ENCODE measurements around the gene DPYD. TPM values are rescaled to one million over a fixed set of nuclear protein-coding genes. Genes with fewer than 3 reads are reported as not detected.

The DPYD gene
- polyA plus RNA-seq, 4 donors: 11.9 to 31.8 (median 26.0) TPM

DNA sequence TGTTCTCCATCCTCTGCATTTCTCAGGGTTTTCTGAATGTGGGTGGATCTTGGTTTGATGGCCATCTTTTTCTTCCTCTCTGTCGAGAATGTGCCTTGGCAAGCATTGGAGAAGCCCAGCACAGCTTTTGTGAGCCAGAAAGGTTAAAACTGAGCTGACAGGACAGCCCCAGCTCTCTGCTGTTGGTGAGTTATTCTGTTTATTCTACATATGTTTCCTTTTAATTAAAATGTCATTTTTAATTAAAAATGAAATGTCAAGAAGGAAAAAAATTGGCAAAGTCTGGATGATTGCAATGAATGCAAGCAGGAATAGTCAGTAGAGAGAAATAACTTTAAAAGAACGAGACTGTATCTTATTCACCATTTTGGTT lies 873.4 kb downstream of the DPYD start:
- Histone ChIP-seq H3K4me1 (ENCODE audit: control insufficient read depth in 3 of 3, insufficient read depth in 2 of 3, low read depth in 1 of 3, low read length in 2 of 3) (no peaks in the 10 kb centered on the region), H3K27me3 (ENCODE audit: control insufficient read depth in 3 of 3, insufficient read depth in 3 of 3, low read length in 3 of 3) (no peaks in the 10 kb centered on the region), H3K36me3 (ENCODE audit: control insufficient read depth in 3 of 3, insufficient read depth in 2 of 3, low read depth in 1 of 3, low read length in 3 of 3) (no peaks in the 10 kb centered on the region), H3K4me3 (ENCODE audit: low read depth in 1 of 3, low read length in 3 of 3) (no peak overlapping the region), H3K9me3 (ENCODE audit: control insufficient read depth in 2 of 2, insufficient read depth in 1 of 2, low read depth in 1 of 2, low read length in 1 of 2) (no peaks in the 10 kb centered on the region), H3K27ac (ENCODE audit: low read depth in 1 of 3, low read length in 2 of 3) (no peak overlapping the region)
- no peak for DNase-seq
- FAIRE-seq: no peak
- WGBS, 3 donors: 54 to 60% (median 59%) methylated on average over 2 of the region's 2 CpGs

DNA sequence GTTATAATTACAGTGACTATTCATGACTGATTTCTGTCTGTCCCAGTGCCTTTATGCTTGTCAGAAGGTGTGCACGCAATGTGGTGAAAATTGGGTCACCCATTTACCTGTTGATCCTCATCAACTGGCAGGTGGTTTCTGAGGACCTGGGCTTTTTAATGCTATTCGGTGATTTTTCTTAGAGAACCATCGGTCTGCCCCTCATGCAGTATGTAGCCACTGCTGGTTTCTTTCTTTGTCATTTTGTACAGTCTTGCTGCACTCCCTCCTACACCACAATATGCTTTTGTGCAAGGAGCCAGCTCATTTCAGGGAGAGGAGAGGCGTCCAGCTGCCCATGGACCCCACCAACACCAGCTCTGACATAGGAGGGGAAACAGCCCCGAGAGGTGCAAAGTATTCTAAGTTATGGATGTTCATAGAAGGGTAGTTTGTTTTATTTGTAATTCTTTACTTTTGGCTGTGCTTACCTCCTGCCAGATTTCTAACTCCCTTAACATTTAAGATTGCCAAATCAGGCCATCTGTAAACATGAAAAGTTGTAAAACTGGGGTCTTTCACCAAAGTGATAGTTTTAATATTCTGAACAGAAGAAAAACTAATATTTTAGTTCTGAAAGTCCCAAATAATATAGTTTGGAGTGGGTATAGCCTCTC lies 873.9 kb downstream of the DPYD start:
- Histone ChIP-seq H3K4me3 (ENCODE audit: low read depth in 1 of 3, low read length in 3 of 3) (no peak overlapping the region), H3K9me3 (ENCODE audit: control insufficient read depth in 2 of 2, insufficient read depth in 1 of 2, low read depth in 1 of 2, low read length in 1 of 2) (no peaks in the 10 kb centered on the region), H3K36me3 (ENCODE audit: control insufficient read depth in 3 of 3, insufficient read depth in 2 of 3, low read depth in 1 of 3, low read length in 3 of 3) (no peaks in the 10 kb centered on the region), H3K27ac (ENCODE audit: low read depth in 1 of 3, low read length in 2 of 3) (no peak overlapping the region), H3K27me3 (ENCODE audit: control insufficient read depth in 3 of 3, insufficient read depth in 3 of 3, low read length in 3 of 3) (no peaks in the 10 kb centered on the region), H3K4me1 (ENCODE audit: control insufficient read depth in 3 of 3, insufficient read depth in 2 of 3, low read depth in 1 of 3, low read length in 2 of 3) (no peaks in the 10 kb centered on the region)
- FAIRE-seq (no peak), DNase-seq (no peak)
- WGBS, 3 donors: 82 to 88% (median 83%) methylated on average over 5 of the region's 5 CpGs

DNA sequence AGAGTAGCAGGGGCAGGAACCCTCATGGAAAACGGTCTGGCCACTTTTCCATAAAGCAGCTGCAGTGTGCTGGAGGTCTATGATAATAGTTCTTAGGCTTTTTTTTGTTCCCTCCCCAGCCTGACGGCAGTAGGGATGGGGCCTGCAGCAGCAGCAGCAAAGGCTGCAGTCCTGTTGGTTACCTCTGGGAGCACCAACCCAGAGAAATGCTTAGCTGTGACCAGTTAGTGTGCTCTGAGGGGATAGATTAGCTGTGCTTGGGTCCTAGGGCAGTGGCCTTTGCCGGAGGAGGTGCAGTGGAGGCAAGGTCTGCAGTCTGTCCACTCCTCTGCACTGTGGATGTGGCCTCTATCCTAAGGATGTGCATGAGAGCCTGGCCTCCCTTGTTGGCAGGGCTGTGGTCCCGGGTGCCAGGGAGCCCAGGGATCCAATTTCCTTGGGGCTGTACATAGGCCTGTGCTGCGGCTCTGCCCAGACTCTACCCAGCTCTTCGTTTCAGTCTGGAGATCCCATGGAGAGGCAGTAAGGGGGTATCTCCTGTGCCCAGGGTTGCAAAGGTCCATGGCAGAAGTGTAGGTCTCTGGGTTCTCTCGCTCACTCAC lies 876.6 kb downstream of the DPYD start:
- Histone ChIP-seq H3K27ac (ENCODE audit: low read depth in 1 of 3, low read length in 2 of 3) (no peak overlapping the region), H3K9me3 (ENCODE audit: control insufficient read depth in 2 of 2, insufficient read depth in 1 of 2, low read depth in 1 of 2, low read length in 1 of 2) (no peaks in the 10 kb centered on the region), H3K36me3 (ENCODE audit: control insufficient read depth in 3 of 3, insufficient read depth in 2 of 3, low read depth in 1 of 3, low read length in 3 of 3) (no peaks in the 10 kb centered on the region), H3K27me3 (ENCODE audit: control insufficient read depth in 3 of 3, insufficient read depth in 3 of 3, low read length in 3 of 3) (no peaks in the 10 kb centered on the region), H3K4me3 (ENCODE audit: low read depth in 1 of 3, low read length in 3 of 3) (no peak overlapping the region), H3K4me1 (ENCODE audit: control insufficient read depth in 3 of 3, insufficient read depth in 2 of 3, low read depth in 1 of 3, low read length in 2 of 3) (no peaks in the 10 kb centered on the region)
- 74 to 85% (median 79%) methylated on average over 7 of the region's 7 CpGs for WGBS, 3 donors
- no peak for FAIRE-seq
- DNase-seq: no peak

DNA sequence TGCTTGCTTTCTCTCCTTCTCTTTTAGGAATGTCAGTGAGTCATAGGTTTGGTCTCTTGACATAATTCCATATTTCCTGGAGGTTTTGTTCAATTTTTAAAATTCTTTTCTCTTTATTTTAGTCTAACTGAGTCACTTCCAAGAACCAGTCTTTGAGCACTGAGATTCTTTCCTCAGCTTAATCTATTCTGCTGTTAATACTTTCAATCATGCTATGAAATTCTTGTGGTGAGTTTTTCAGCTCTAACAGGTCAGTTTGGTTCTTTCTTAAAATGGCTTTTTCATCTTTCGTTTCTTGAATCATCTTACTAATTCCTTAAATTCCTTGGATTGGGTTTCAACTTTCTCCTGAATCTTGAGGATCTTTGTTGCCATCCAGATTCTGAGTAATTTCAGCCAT lies 878.3 kb downstream of the DPYD start:
- Histone ChIP-seq H3K9me3 (ENCODE audit: control insufficient read depth in 2 of 2, insufficient read depth in 1 of 2, low read depth in 1 of 2, low read length in 1 of 2) (no peaks in the 10 kb centered on the region), H3K4me3 (ENCODE audit: low read depth in 1 of 3, low read length in 3 of 3) (no peak overlapping the region), H3K27ac (ENCODE audit: low read depth in 1 of 3, low read length in 2 of 3) (no peak overlapping the region), H3K27me3 (ENCODE audit: control insufficient read depth in 3 of 3, insufficient read depth in 3 of 3, low read length in 3 of 3) (no peaks in the 10 kb centered on the region), H3K36me3 (ENCODE audit: control insufficient read depth in 3 of 3, insufficient read depth in 2 of 3, low read depth in 1 of 3, low read length in 3 of 3) (no peaks in the 10 kb centered on the region), H3K4me1 (ENCODE audit: control insufficient read depth in 3 of 3, insufficient read depth in 2 of 3, low read depth in 1 of 3, low read length in 2 of 3) (no peaks in the 10 kb centered on the region)
- WGBS, 3 donors: 82 to 85% (median 83%) methylated on average over 1 of the region's 1 CpG
- DNase-seq: no peak
- no peak for FAIRE-seq

DNA sequence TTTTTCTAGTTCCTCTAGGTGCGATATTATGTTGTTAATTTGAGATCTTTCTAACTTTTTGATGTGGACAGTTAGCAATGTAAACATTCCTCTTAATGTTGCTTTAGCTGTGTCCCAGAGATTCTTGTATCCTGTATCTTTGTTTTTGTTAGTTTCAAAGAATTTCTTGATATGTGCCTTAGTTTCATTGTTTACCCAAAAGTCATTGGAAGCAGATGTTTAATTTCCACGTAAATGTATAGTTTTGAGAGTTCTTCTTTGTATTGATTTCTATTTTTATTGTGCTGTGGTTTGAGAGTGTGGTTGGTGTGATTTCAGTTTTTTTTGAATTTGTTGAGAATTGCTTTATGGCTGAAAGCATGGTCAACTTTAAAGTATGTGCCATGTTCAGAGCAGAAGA lies 879.8 kb downstream of the DPYD start:
- Histone ChIP-seq H3K9me3 (ENCODE audit: control insufficient read depth in 2 of 2, insufficient read depth in 1 of 2, low read depth in 1 of 2, low read length in 1 of 2) (no peaks in the 10 kb centered on the region), H3K4me1 (ENCODE audit: control insufficient read depth in 3 of 3, insufficient read depth in 2 of 3, low read depth in 1 of 3, low read length in 2 of 3) (no peaks in the 10 kb centered on the region), H3K36me3 (ENCODE audit: control insufficient read depth in 3 of 3, insufficient read depth in 2 of 3, low read depth in 1 of 3, low read length in 3 of 3) (no peaks in the 10 kb centered on the region), H3K27ac (ENCODE audit: low read depth in 1 of 3, low read length in 2 of 3) (no peak overlapping the region), H3K4me3 (ENCODE audit: low read depth in 1 of 3, low read length in 3 of 3) (no peak overlapping the region), H3K27me3 (ENCODE audit: control insufficient read depth in 3 of 3, insufficient read depth in 3 of 3, low read length in 3 of 3) (no peaks in the 10 kb centered on the region)
- 72 to 79% (median 78%) methylated on average over 2 of the region's 2 CpGs for WGBS, 3 donors
- DNase-seq (no peak), FAIRE-seq (peak; percentile 19)

DNA sequence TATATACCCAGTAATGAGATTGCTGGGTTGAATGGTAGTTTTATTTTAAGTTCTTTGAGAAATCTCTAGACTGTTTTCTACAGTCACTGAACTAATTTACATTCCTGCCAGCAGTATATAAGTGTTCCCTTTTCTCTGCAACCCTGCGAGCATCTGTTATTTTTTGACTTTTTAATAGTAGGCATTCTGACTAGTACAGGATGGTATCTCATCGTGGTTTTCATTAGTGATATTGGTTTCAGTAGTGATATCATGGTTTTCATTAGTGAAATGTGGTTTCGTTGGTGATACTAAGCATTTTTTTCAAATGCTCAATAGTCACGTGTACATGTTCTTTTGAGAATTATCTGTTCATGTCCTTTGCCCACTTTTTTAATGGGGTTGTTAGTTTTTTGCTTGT lies 882.4 kb downstream of the DPYD start:
- H3K27me3 ChIP-seq (ENCODE audit: control insufficient read depth in 3 of 3, insufficient read depth in 3 of 3, low read length in 3 of 3): no peaks in the 10 kb centered on the region
- H3K36me3 ChIP-seq (ENCODE audit: control insufficient read depth in 3 of 3, insufficient read depth in 2 of 3, low read depth in 1 of 3, low read length in 3 of 3): no peaks in the 10 kb centered on the region
- WGBS, 3 donors: 72 to 82% (median 80%) methylated on average over 4 of the region's 4 CpGs
- no peak overlapping the region for H3K27ac ChIP-seq (ENCODE audit: low read depth in 1 of 3, low read length in 2 of 3)
- FAIRE-seq: no peak
- no peak overlapping the region for H3K4me3 ChIP-seq (ENCODE audit: low read depth in 1 of 3, low read length in 3 of 3)
- DNase-seq: no peak
- H3K4me1 ChIP-seq (ENCODE audit: control insufficient read depth in 3 of 3, insufficient read depth in 2 of 3, low read depth in 1 of 3, low read length in 2 of 3): no peaks in the 10 kb centered on the region
- no peaks in the 10 kb centered on the region for H3K9me3 ChIP-seq (ENCODE audit: control insufficient read depth in 2 of 2, insufficient read depth in 1 of 2, low read depth in 1 of 2, low read length in 1 of 2)

DNA sequence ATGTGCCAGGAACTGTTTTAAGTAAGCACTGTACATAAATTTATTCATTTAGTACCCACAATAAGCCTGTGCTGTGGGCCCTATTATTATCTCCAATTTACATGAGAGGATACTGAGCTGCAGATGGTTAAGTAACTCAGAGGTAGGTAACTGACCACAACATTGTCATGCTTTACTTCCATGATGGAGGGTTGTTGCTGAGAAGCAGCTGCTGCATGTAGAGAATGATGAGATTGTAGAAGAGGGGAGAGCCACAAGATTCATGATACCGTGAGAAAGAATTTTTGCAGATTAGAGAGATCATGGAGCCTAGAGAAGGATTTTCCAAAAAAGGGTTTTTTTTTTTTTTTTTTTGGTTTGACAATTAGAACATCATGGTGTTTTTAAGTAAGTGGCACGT lies 886.2 kb downstream of the DPYD start:
- Histone ChIP-seq H3K27ac (ENCODE audit: low read depth in 1 of 3, low read length in 2 of 3) (no peak overlapping the region), H3K36me3 (ENCODE audit: control insufficient read depth in 3 of 3, insufficient read depth in 2 of 3, low read depth in 1 of 3, low read length in 3 of 3) (no peaks in the 10 kb centered on the region), H3K9me3 (ENCODE audit: control insufficient read depth in 2 of 2, insufficient read depth in 1 of 2, low read depth in 1 of 2, low read length in 1 of 2) (no peaks in the 10 kb centered on the region), H3K27me3 (ENCODE audit: control insufficient read depth in 3 of 3, insufficient read depth in 3 of 3, low read length in 3 of 3) (no peaks in the 10 kb centered on the region), H3K4me1 (ENCODE audit: control insufficient read depth in 3 of 3, insufficient read depth in 2 of 3, low read depth in 1 of 3, low read length in 2 of 3) (no peaks in the 10 kb centered on the region), H3K4me3 (ENCODE audit: low read depth in 1 of 3, low read length in 3 of 3) (no peak overlapping the region)
- DNase-seq (no peak), FAIRE-seq (no peak)
- 78 to 87% (median 84%) methylated on average over 2 of the region's 2 CpGs for WGBS, 3 donors

DNA sequence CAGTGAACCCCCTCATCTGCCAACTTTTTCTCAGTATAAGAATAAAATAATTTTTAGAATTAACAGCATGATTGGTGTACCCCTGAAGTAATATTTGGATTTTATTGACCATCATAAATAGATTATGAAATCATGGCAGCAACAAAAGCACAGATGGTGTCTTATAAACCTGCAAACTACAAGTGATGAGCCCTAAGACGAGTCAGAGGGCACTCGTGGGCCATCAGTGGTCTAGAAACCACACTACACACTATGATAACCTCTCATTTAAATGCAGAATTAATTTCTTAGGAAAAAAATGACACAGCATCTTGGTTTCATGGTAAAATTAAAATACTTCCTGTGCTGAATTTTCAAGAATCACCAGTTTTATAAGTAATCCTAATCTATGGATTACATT lies 886.9 kb downstream of the DPYD start:
- FAIRE-seq (no peak), DNase-seq (no peak)
- no peaks in the 10 kb centered on the region for H3K4me1 ChIP-seq (ENCODE audit: control insufficient read depth in 3 of 3, insufficient read depth in 2 of 3, low read depth in 1 of 3, low read length in 2 of 3)
- H3K4me3 ChIP-seq (ENCODE audit: low read depth in 1 of 3, low read length in 3 of 3): no peak overlapping the region
- H3K27ac ChIP-seq (ENCODE audit: low read depth in 1 of 3, low read length in 2 of 3): no peak overlapping the region
- no peaks in the 10 kb centered on the region for H3K27me3 ChIP-seq (ENCODE audit: control insufficient read depth in 3 of 3, insufficient read depth in 3 of 3, low read length in 3 of 3)
- H3K9me3 ChIP-seq (ENCODE audit: control insufficient read depth in 2 of 2, insufficient read depth in 1 of 2, low read depth in 1 of 2, low read length in 1 of 2): no peaks in the 10 kb centered on the region
- 13 to 51% (median 16%) methylated on average over 2 of the region's 2 CpGs for WGBS, 3 donors
- H3K36me3 ChIP-seq (ENCODE audit: control insufficient read depth in 3 of 3, insufficient read depth in 2 of 3, low read depth in 1 of 3, low read length in 3 of 3): no peaks in the 10 kb centered on the region
